H1 (cell line): Measurements from ENCODE around the gene FGF14. TPM values are rescaled to one million over a fixed set of nuclear protein-coding genes. Genes with fewer than 3 reads are reported as not detected.

ENCODE experiments used
- CTCF ChIA-PET: fragments of 300-600 bp; sonication (Branson Sonifier 250); formaldehyde crosslinking; loops from one replicate; lab custom pipeline; 2021; ENCODE audit not compliant: partially characterized antibody; lab: Charles Lee
- POLR2A ChIA-PET: fragments of 300-600 bp; sonication (Branson Sonifier 250); formaldehyde crosslinking; loops from one replicate; lab custom pipeline; 2021; ENCODE audit warnings: inconsistent platforms; ENCODE audit not compliant: partially characterized antibody; lab: Charles Lee
- DNase-seq, 2 experiments: peaks; one replicate each; pipeline versions ENCODE4 v3.0.0 to v3.0.0-alpha.2; 2010 to 2022; ENCODE audit warnings: low spot score in 2 of 2, low read depth in 1 of 2, mixed read lengths in 1 of 2
- FAIRE-seq: peaks from 2 replicates; lab custom pipeline; 2011; peaks lifted over from hg19 to GRCh38; lab: Jason Lieb, UNC
- H2AFZ ChIP-seq: 2 replicates; pipeline ENCODE4 v1.8.1; 2012; ENCODE audit warnings: low read length, inconsistent platforms
- H2AK5ac ChIP-seq: 2 replicates; pipeline ENCODE4 v1.6.1; 2013; ENCODE audit warnings: low read depth, low read length
- H2BK120ac ChIP-seq: replicated peaks from 2 replicates; pipeline ENCODE3; 2013; ENCODE audit warnings: low read depth, low read length, inconsistent platforms
- H2BK12ac ChIP-seq: 2 replicates; pipeline ENCODE4 v1.6.1; 2013; ENCODE audit warnings: low read depth, low read length
- H2BK15ac ChIP-seq: 2 replicates; pipeline ENCODE4 v1.6.1; 2013; ENCODE audit warnings: low read length
- H2BK20ac ChIP-seq: 2 replicates; pipeline ENCODE4 v1.6.1; 2013; ENCODE audit warnings: low read length
- H2BK5ac ChIP-seq: 2 replicates; pipeline ENCODE4 v1.6.1; 2013; ENCODE audit warnings: low read depth, low read length
- H3K14ac ChIP-seq: 2 replicates; pipeline ENCODE4 v1.6.1; 2013; ENCODE audit warnings: inconsistent platforms; ENCODE audit not compliant: insufficient read length
- H3K18ac ChIP-seq: 2 replicates; pipeline ENCODE4 v1.6.1; 2013; ENCODE audit warnings: low read length; ENCODE audit errors: extremely low read depth
- H3K23ac ChIP-seq: 2 replicates; pipeline ENCODE4 v1.6.1; 2013; ENCODE audit warnings: inconsistent platforms; ENCODE audit not compliant: insufficient read length
- H3K23me2 ChIP-seq: 2 replicates; pipeline ENCODE4 v1.6.1; 2013; ENCODE audit warnings: low read depth, low read length
- H3K27ac ChIP-seq: 2 replicates; pipeline ENCODE4 v1.6.1; 2011; ENCODE audit warnings: low read depth, low read length, inconsistent platforms
- H3K27me3 ChIP-seq, 4 experiments: replicated peaks in 1 of 4; 1 replicate in 1 of 4; 2 replicates in 3 of 4; pipeline versions ENCODE4 v1.6.1 to v1.8.1; 2011 to 2013; ENCODE audit warnings: low read length in 3 of 4, mild to moderate bottlenecking in 3 of 4, inconsistent platforms in 2 of 4, mixed read lengths in 2 of 4, moderate library complexity in 1 of 4; ENCODE audit not compliant: control insufficient read depth in 3 of 4, insufficient read depth in 3 of 4; ENCODE audit errors: extremely low read depth in 1 of 4
- H3K36me3 ChIP-seq, 4 experiments: 2 replicates each; pipeline versions ENCODE4 v1.6.1 to v1.8.1; 2011 to 2013; ENCODE audit warnings: mild to moderate bottlenecking in 4 of 4, low read length in 3 of 4, moderate library complexity in 2 of 4, control low read depth in 1 of 4, inconsistent platforms in 1 of 4; ENCODE audit not compliant: insufficient read depth in 4 of 4, control insufficient read depth in 2 of 4
- H3K4ac ChIP-seq: replicated peaks from 2 replicates; pipeline ENCODE3; 2013; ENCODE audit warnings: low read length, low read depth, mixed read lengths, inconsistent platforms; ENCODE audit not compliant: insufficient read length
- H3K4me1 ChIP-seq, 4 experiments: replicated peaks in 1 of 4; 1 replicate in 1 of 4; 2 replicates in 3 of 4; pipeline versions ENCODE4 v1.6.1 to v1.8.1; 2011 to 2013; ENCODE audit warnings: low read length in 3 of 4, inconsistent platforms in 2 of 4, mixed read lengths in 1 of 4; ENCODE audit not compliant: insufficient read depth in 4 of 4, control insufficient read depth in 3 of 4
- H3K4me2 ChIP-seq, 2 experiments: 2 replicates each; pipeline versions ENCODE4 v1.6.1 to v1.8.1; 2011 to 2013; ENCODE audit warnings: low read depth in 2 of 2, low read length in 2 of 2, control low read depth in 1 of 2, inconsistent platforms in 1 of 2, mild to moderate bottlenecking in 1 of 2; ENCODE audit not compliant: insufficient read depth in 1 of 2
- H3K4me3 ChIP-seq, 4 experiments: fragments of 200-600, 300-600 bp in 1 of 4; sonication (generic), shearing (Covaris generic), sonication (Bioruptor Twin) in 1 of 4; 2 replicates each; pipeline versions ENCODE4 v1.5.1 to v1.8.1; 2011 to 2016; ENCODE audit warnings: low read length in 4 of 4, low read depth in 3 of 4, control low read depth in 2 of 4, inconsistent platforms in 2 of 4, mild to moderate bottlenecking in 2 of 4, mixed read lengths in 1 of 4, moderate library complexity in 1 of 4; ENCODE audit not compliant: insufficient read depth in 2 of 4; ENCODE audit errors: extremely low read depth in 1 of 4
- H3K56ac ChIP-seq: replicated peaks from 2 replicates; pipeline ENCODE3; 2013; ENCODE audit warnings: low read depth, mild to moderate bottlenecking, mixed read lengths, low read length, inconsistent platforms; ENCODE audit not compliant: insufficient read length
- H3K79me1 ChIP-seq: 2 replicates; pipeline ENCODE4 v1.6.1; 2013; ENCODE audit warnings: low read depth, low read length, control low read depth
- H3K79me2 ChIP-seq, 2 experiments: 2 replicates each; pipeline versions ENCODE4 v1.6.1 to v1.8.1; 2012 to 2013; ENCODE audit warnings: low read length in 2 of 2, mild to moderate bottlenecking in 2 of 2, inconsistent platforms in 1 of 2; ENCODE audit not compliant: insufficient read depth in 2 of 2, control insufficient read depth in 1 of 2
- H3K9ac ChIP-seq, 4 experiments: replicated peaks in 1 of 4; 1 replicate in 1 of 4; 2 replicates in 3 of 4; pipeline versions ENCODE4 v1.6.1 to v1.8.1; 2011 to 2013; ENCODE audit warnings: low read depth in 3 of 4, low read length in 3 of 4, control low read depth in 2 of 4, mild to moderate bottlenecking in 2 of 4, moderate library complexity in 2 of 4, inconsistent platforms in 1 of 4; ENCODE audit errors: extremely low read depth in 1 of 4
- H3K9me3 ChIP-seq, 2 experiments: 2 replicates each; pipeline versions ENCODE4 v1.6.1 to v1.8.1; 2012 to 2013; ENCODE audit warnings: mild to moderate bottlenecking in 2 of 2, moderate library complexity in 2 of 2, control low read depth in 1 of 2, inconsistent platforms in 1 of 2, low read depth in 1 of 2, low read length in 1 of 2, mixed read lengths in 1 of 2; ENCODE audit not compliant: insufficient read depth in 2 of 2
- H4K20me1 ChIP-seq, 2 experiments: replicated peaks in 1 of 2; 2 replicates each; pipeline versions ENCODE3 to v1.8.1; 2011 to 2013; ENCODE audit warnings: inconsistent platforms in 2 of 2, low read length in 2 of 2, mild to moderate bottlenecking in 1 of 2; ENCODE audit not compliant: insufficient read depth in 2 of 2, control insufficient read depth in 1 of 2
- H4K5ac ChIP-seq: 2 replicates; pipeline ENCODE4 v1.6.1; 2013; ENCODE audit warnings: low read length, low read depth, mixed read lengths, inconsistent platforms; ENCODE audit not compliant: insufficient read length
- H4K8ac ChIP-seq: 2 replicates; pipeline ENCODE4 v1.8.0; 2013; ENCODE audit warnings: mild to moderate bottlenecking, moderate library complexity, low read length, inconsistent platforms; ENCODE audit not compliant: insufficient read depth; ENCODE audit errors: extremely low read depth
- H4K91ac ChIP-seq: replicated peaks from 2 replicates; pipeline ENCODE3; 2013; ENCODE audit warnings: low read length, mixed read lengths, inconsistent platforms; ENCODE audit not compliant: insufficient read length
- BCL11A ChIP-seq, 2 experiments: IDR thresholded peaks; one replicate each; pipeline ENCODE4 v1.6.1; 2011; ENCODE audit warnings: low read depth in 2 of 2, low read length in 2 of 2, mild to moderate bottlenecking in 2 of 2
- CBX5 ChIP-seq: fragments of 300-800, 300-1000 bp; sonication (generic); IDR thresholded peaks from 2 replicates; pipeline ENCODE4 v1.7.1; 2016; ENCODE audit warnings: antibody characterized with exemption, low read length, low read depth
- CHD1 ChIP-seq: IDR thresholded peaks from 2 replicates; pipeline ENCODE4 v1.6.1; 2012; ENCODE audit warnings: low read depth, low read length, improper control_type of control experiment
- CHD2 ChIP-seq: IDR thresholded peaks from 2 replicates; pipeline ENCODE4 v1.6.1; 2012; ENCODE audit warnings: low read length, improper control_type of control experiment
- GABPA ChIP-seq: IDR thresholded peaks from 2 replicates; pipeline ENCODE4 v1.6.1; 2011; ENCODE audit warnings: mild to moderate bottlenecking, low read length, moderate library complexity, borderline replicate concordance; ENCODE audit not compliant: insufficient read depth
- GTF2F1 ChIP-seq: IDR thresholded peaks from 2 replicates; pipeline ENCODE4 v1.6.1; 2012; ENCODE audit warnings: low read depth, low read length, improper control_type of control experiment, borderline replicate concordance
- HDAC2 ChIP-seq, 2 experiments: fragments of 300-600 bp in 1 of 2; sonication (generic) in 1 of 2; IDR thresholded peaks; 2 replicates each; pipeline ENCODE4 v1.6.1; 2011 to 2012; ENCODE audit warnings: low read depth in 2 of 2, low read length in 2 of 2, mild to moderate bottlenecking in 2 of 2, moderate library complexity in 2 of 2, borderline replicate concordance in 1 of 2, inconsistent platforms in 1 of 2
- JUND ChIP-seq: IDR thresholded peaks from 2 replicates; pipeline ENCODE4 v1.6.1; 2011; ENCODE audit warnings: mild to moderate bottlenecking, improper control_type of control experiment, low read length
- KDM5A ChIP-seq: fragments of 200-600 bp; IDR thresholded peaks from 2 replicates; pipeline ENCODE4 v1.7.1; 2012; ENCODE audit warnings: mild to moderate bottlenecking, low read length, inconsistent platforms, mixed read lengths
- RAD21 ChIP-seq, 2 experiments: IDR thresholded peaks in 1 of 2; conservative IDR thresholded peaks in 1 of 2; 2 replicates each; pipeline ENCODE4 v1.6.1; 2011; ENCODE audit warnings: low read depth in 2 of 2, low read length in 2 of 2, improper control_type of control experiment in 1 of 2, inconsistent platforms in 1 of 2, mild to moderate bottlenecking in 1 of 2, moderate library complexity in 1 of 2
- TAF7 ChIP-seq: optimal IDR thresholded peaks from 2 replicates; pipeline ENCODE3; 2011; ENCODE audit warnings: low read depth, mild to moderate bottlenecking, inconsistent platforms, low read length, moderate library complexity, borderline replicate concordance
- TEAD4 ChIP-seq: IDR thresholded peaks from 2 replicates; pipeline ENCODE4 v1.6.1; 2012; ENCODE audit warnings: low read depth, low read length, inconsistent platforms, mixed read lengths
- WGBS, 2 experiments: shearing (Covaris generic) in 1 of 2; methylation state at CpG; one replicate each; pipeline versions ENCODE4 v1.1.6 to v1.1.7; 2013 to 2015; ENCODE audit warnings: low lambda C conversion rate in 2 of 2, mixed read lengths in 2 of 2, inconsistent platforms in 1 of 2, low coverage in 1 of 2, missing lambda C conversion rate in 1 of 2; ENCODE audit not compliant: insufficient replicate concordance in 2 of 2, insufficient coverage in 1 of 2, insufficient read length in 1 of 2; ENCODE audit errors: extremely low coverage in 1 of 2, missing lambda C conversion rate in 1 of 2; 5-methylcytosine and 5-hydroxymethylcytosine counted together
- polyA plus RNA-seq, 7 experiments: library from polyadenylated mRNA; depleted of rRNA in 3 of 7; stranded (reverse) in 5 of 7; unstranded in 2 of 7; fragments of >200 nt in 5 of 7; fragments of 200-250 nt in 2 of 7; gene quantifications; 1 replicate in 5 of 7; 2 replicates in 1 of 7; 4 replicates in 1 of 7; pipeline versions ENCODE4 v1.2.1 to v1.2.3, GENCODE V29; 2011 to 2013; ENCODE audit warnings: missing spikeins in 2 of 7, mixed read lengths in 2 of 7
- total RNA-seq: library from RNA; stranded (reverse); fragmentation: NEBNext Ultra II Directional; extraction: Animal tissue kit (Norgen Biotek cat#: 25700); gene quantifications from 2 replicates; pipeline ENCODE4 v1.2.1, GENCODE V29; 2021
- TF ChIP-seq, protein P1 (sequence below): IDR thresholded peaks from 2 replicates; pipeline ENCODE4 v1.6.1; 2011; ENCODE audit warnings: low read depth, mild to moderate bottlenecking, low read length; ENCODE audit not compliant: insufficient read depth

FGF14 gene
- total and polyA plus RNA-seq, 2 of the 8 experiments (the other 6 are each of a cell fraction or from before 2014, with no cell fraction given): 0.05 to 0.58 TPM

DNA sequence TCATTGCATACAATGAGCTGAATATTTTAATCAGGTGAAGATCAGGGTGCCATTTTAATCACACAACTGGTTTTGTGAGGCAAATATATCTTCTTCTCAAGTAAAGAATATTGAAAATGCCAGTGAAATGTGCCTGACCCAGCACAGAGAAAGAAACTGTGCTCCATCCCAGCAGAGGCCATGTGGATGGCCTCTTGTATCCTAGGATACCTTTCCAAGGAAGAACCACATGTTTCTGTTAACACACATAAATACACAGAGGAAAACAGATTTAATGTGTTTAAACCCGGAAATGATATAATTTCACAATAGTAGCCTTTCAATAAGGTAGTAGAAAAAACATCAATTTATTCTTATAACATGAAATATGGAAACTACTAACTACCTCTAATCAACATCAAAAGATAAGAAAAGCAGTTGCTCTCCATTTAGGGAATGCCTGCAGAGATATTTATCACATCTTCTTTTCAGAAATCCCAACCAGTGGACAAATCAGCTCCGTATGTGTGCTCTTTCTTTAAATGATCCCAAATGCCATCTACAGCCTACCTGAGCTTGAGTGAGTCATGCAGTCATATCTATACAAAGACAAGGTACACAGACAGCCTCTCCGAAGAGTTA lies 157.1 kb downstream of the FGF14 start:
- FAIRE-seq (no peak), DNase-seq (no peak)
- H2AK5ac ChIP-seq: no peak overlapping the region
- no peak overlapping the region for H2BK15ac ChIP-seq
- H2BK120ac ChIP-seq: no peak overlapping the region
- H2BK5ac ChIP-seq: no peak overlapping the region
- no peak overlapping the region for H4K91ac ChIP-seq
- no peaks in the 10 kb centered on the region for H3K36me3 ChIP-seq
- no peaks in the 10 kb centered on the region for H3K23me2 ChIP-seq
- no peaks in the 10 kb centered on the region for H4K20me1 ChIP-seq
- WGBS, 2 experiments: 95% methylated on average over 3 of the region's 3 CpGs; no CpG with 5 or more reads in 1 of the 2 experiments
- ChIA-PET CTCF (interaction anchor here (1.6 kb wide), 1 partner anchor 16 kb away, joined by 6 read pairs; no protein-coding TSS in a partner anchor), POLR2A (no interaction called here)
- H4K8ac ChIP-seq: no peak overlapping the region
- no peak overlapping the region for H2AFZ ChIP-seq
- no peak overlapping the region for H3K9ac ChIP-seq
- no peak overlapping the region for H3K4me2 ChIP-seq
- no peak overlapping the region for H3K27ac ChIP-seq
- H3K18ac ChIP-seq: no peak overlapping the region
- H3K56ac ChIP-seq: no peak overlapping the region
- no peaks in the 10 kb centered on the region for H3K27me3 ChIP-seq
- no peak overlapping the region for H3K14ac ChIP-seq
- no peak overlapping the region for H2BK20ac ChIP-seq
- H4K5ac ChIP-seq: no peak overlapping the region
- H3K4ac ChIP-seq: no peak overlapping the region
- no peak overlapping the region for H2BK12ac ChIP-seq
- no peaks in the 10 kb centered on the region for H3K4me1 ChIP-seq
- H3K23ac ChIP-seq: no peak overlapping the region
- H3K79me1 ChIP-seq: no peaks in the 10 kb centered on the region
- no peaks in the 10 kb centered on the region for H3K9me3 ChIP-seq
- no peak overlapping the region for H3K4me3 ChIP-seq
- H3K79me2 ChIP-seq: no peaks in the 10 kb centered on the region
- TF ChIP-seq GABPA (no peak), RAD21 (IDR thresholded peaks at IDR 0.05 in 1 of 2, conservative IDR thresholded peaks at IDR 0.05 in 1 of 2; ENCODE audit: low read depth in 2 of 2, low read length in 2 of 2) (no peak), KDM5A (no peak), TEAD4 (no peak), HDAC2 (IDR thresholded peaks at IDR 0.05; ENCODE audit: borderline replicate concordance in 1 of 2, low read depth in 2 of 2, low read length in 2 of 2) (no peak), JUND (no peak), CHD1 (no peak), BCL11A (IDR thresholded peaks at IDR 0.05; ENCODE audit: low read depth in 2 of 2, low read length in 2 of 2) (no peak), GTF2F1 (no peak), CBX5 (no peak), CHD2 (no peak), TAF7 (no peak)
- TF ChIP-seq, protein P1, sequence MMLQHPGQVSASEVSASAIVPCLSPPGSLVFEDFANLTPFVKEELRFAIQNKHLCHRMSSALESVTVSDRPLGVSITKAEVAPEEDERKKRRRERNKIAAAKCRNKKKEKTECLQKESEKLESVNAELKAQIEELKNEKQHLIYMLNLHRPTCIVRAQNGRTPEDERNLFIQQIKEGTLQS: no peak
